CD4-positive, CD25-positive, alpha-beta regulatory T cell (primary cell): Measurements from ENCODE around the gene TRMT2B. TPM values are rescaled to one million over a fixed set of nuclear protein-coding genes. Genes with fewer than 3 reads are reported as not detected.

Source experiments
- polyA plus RNA-seq, 4 donors: library from polyadenylated mRNA; unstranded; fragments of 300-500 nt; fragmentation: Illumina TruSeq; gene quantifications; one replicate each; pipeline ENCODE4 v1.2.3, GENCODE V29; 2021
- total RNA-seq: library from RNA; stranded (reverse); gene quantifications from one replicate; pipeline ENCODE4 v1.2.3, GENCODE V29; 2022

TRMT2B gene
- total and polyA plus RNA-seq, 5 donors from 2014 or later = 37.2 to 52.3 (median 37.5) TPM

Other genes with a start within 250 kb of the TRMT2B start
- 11.1 TPM for gene CSTF2, start 231.7 kb downstream of the TRMT2B start, total RNA-seq
- gene CSTF2, start 231.7 kb downstream of the TRMT2B start, polyA plus RNA-seq = 10 to 100 TPM; 13.4 to 19.2 (median 16.3) TPM
- gene NOX1, start 177.8 kb downstream of the TRMT2B start, total RNA-seq = not detected
- gene NOX1, start 177.8 kb downstream of the TRMT2B start, polyA plus RNA-seq = not detected
- 1.2 TPM for gene XKRX, start 123.2 kb downstream of the TRMT2B start, total RNA-seq
- under 1 TPM in 3 of 4 donors, not detected in 1; 0.07 to 0.49 (median 0.44) TPM for gene XKRX, start 123.2 kb downstream of the TRMT2B start, polyA plus RNA-seq
- not detected for gene ARL13A, start 82.4 kb downstream of the TRMT2B start, total RNA-seq
- not detected for gene ARL13A, start 82.4 kb downstream of the TRMT2B start, polyA plus RNA-seq
- gene TMEM35A, start 26.8 kb upstream of the TRMT2B start, total RNA-seq = not detected
- not detected for gene TMEM35A, start 26.8 kb upstream of the TRMT2B start, polyA plus RNA-seq
- 1.1 TPM for gene CENPI, start 46.1 kb upstream of the TRMT2B start, total RNA-seq
- gene CENPI, start 46.1 kb upstream of the TRMT2B start, polyA plus RNA-seq = under 1 TPM in 3 of 4 donors, not detected in 1; 0.07 to 0.16 (median 0.07) TPM
- 0.47 TPM for gene DRP2, start 167.7 kb upstream of the TRMT2B start, total RNA-seq
- gene DRP2, start 167.7 kb upstream of the TRMT2B start, polyA plus RNA-seq = under 1 TPM in 3 of 4 donors, not detected in 1; 0.02 to 0.36 (median 0.10) TPM
- gene TAF7L, start 239.2 kb upstream of the TRMT2B start, total RNA-seq = not detected
- gene TAF7L, start 239.2 kb upstream of the TRMT2B start, polyA plus RNA-seq = not detected